ENCODE results near the gene DNAJC10. TPM values are rescaled to one million over a fixed set of nuclear protein-coding genes. Genes with fewer than 3 reads are reported as not detected.

The DNAJC10 gene, protein sequence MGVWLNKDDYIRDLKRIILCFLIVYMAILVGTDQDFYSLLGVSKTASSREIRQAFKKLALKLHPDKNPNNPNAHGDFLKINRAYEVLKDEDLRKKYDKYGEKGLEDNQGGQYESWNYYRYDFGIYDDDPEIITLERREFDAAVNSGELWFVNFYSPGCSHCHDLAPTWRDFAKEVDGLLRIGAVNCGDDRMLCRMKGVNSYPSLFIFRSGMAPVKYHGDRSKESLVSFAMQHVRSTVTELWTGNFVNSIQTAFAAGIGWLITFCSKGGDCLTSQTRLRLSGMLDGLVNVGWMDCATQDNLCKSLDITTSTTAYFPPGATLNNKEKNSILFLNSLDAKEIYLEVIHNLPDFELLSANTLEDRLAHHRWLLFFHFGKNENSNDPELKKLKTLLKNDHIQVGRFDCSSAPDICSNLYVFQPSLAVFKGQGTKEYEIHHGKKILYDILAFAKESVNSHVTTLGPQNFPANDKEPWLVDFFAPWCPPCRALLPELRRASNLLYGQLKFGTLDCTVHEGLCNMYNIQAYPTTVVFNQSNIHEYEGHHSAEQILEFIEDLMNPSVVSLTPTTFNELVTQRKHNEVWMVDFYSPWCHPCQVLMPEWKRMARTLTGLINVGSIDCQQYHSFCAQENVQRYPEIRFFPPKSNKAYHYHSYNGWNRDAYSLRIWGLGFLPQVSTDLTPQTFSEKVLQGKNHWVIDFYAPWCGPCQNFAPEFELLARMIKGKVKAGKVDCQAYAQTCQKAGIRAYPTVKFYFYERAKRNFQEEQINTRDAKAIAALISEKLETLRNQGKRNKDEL
- 157 and 167 TPM in 2 replicates for total RNA-seq
- long read RNA-seq, full-length matches to known transcripts = 183 of 333 reads
- long read RNA-seq, partial matches to known transcripts = 110 of 333 reads
- long read RNA-seq, other reads (novel, unspliced or antisense) = 40 of 333 reads

- TF ChIP-seq, protein P1, sequence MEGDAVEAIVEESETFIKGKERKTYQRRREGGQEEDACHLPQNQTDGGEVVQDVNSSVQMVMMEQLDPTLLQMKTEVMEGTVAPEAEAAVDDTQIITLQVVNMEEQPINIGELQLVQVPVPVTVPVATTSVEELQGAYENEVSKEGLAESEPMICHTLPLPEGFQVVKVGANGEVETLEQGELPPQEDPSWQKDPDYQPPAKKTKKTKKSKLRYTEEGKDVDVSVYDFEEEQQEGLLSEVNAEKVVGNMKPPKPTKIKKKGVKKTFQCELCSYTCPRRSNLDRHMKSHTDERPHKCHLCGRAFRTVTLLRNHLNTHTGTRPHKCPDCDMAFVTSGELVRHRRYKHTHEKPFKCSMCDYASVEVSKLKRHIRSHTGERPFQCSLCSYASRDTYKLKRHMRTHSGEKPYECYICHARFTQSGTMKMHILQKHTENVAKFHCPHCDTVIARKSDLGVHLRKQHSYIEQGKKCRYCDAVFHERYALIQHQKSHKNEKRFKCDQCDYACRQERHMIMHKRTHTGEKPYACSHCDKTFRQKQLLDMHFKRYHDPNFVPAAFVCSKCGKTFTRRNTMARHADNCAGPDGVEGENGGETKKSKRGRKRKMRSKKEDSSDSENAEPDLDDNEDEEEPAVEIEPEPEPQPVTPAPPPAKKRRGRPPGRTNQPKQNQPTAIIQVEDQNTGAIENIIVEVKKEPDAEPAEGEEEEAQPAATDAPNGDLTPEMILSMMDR (IDR thresholded peaks at IDR 0.05) = no peak
- Mint-ChIP-seq H3K4me3 (ENCODE audit: unreplicated experiment) (no peak within 1 kb of the TSS), H3K36me3 (ENCODE audit: unreplicated experiment) (peaks cover 2% of the 10 kb centered on the region), H3K27me3 (ENCODE audit: unreplicated experiment) (no peaks in the 10 kb centered on the region), H3K9me3 (ENCODE audit: unreplicated experiment) (no peaks in the 10 kb centered on the region), H3K4me1 (ENCODE audit: unreplicated experiment) (peaks cover 2% of the 10 kb centered on the region), H3K27ac (ENCODE audit: unreplicated experiment) (no peak within 1 kb of the TSS)
- peak; percentile 97 for DNase-seq (ENCODE audit: extremely low spot score, unreplicated experiment)
Measured at GRCh38 chr2:182715892-182716649, at the start of gene DNAJC10. Gene DNAJC10, plus strand, starts transcription at chr2:182716257. Its CDS starts 1,830 bp downstream, at chr2:182718087.

- no peaks in the 10 kb centered on the region for H3K36me3 Mint-ChIP-seq (ENCODE audit: unreplicated experiment)
- H3K4me3 Mint-ChIP-seq (ENCODE audit: unreplicated experiment) = no peak overlapping the region
- peaks cover 2% of the 10 kb centered on the region for H3K27me3 Mint-ChIP-seq (ENCODE audit: unreplicated experiment)
- H3K9me3 Mint-ChIP-seq (ENCODE audit: unreplicated experiment) = no peaks in the 10 kb centered on the region
- peaks cover 3% of the 10 kb centered on the region for H3K4me1 Mint-ChIP-seq (ENCODE audit: unreplicated experiment)
- DNase-seq (ENCODE audit: extremely low spot score, unreplicated experiment) = no peak
- TF ChIP-seq, protein P1 (IDR thresholded peaks at IDR 0.05) = peak; percentile 63
- H3K27ac Mint-ChIP-seq (ENCODE audit: unreplicated experiment) = no peak overlapping the region
Measured at GRCh38 chr2:182666674-182667314, 49.3 kb upstream of the DNAJC10 start.

DNA sequence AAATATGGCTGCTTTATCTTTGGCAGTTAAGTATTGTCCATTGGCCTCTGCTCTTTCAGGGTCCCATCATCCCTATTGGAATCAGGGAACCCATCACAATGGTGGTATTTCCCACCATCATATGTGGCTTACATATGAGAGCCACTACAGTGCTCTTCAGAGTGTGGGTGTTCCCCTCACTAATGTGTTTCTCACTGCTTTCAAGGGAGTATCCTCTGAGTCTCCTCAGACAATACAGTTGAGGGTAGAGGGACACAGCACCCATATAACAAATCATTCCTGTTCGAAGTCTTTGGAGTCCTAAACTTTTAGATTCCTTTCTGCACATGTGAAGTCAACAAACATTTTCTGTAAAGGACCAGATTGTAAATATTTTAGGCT, 48.8 kb upstream of the DNAJC10 start:
- no peaks in the 10 kb centered on the region for H3K9me3 Mint-ChIP-seq (ENCODE audit: unreplicated experiment)
- TF ChIP-seq, protein P1 (IDR thresholded peaks at IDR 0.05) = no peak

DNA sequence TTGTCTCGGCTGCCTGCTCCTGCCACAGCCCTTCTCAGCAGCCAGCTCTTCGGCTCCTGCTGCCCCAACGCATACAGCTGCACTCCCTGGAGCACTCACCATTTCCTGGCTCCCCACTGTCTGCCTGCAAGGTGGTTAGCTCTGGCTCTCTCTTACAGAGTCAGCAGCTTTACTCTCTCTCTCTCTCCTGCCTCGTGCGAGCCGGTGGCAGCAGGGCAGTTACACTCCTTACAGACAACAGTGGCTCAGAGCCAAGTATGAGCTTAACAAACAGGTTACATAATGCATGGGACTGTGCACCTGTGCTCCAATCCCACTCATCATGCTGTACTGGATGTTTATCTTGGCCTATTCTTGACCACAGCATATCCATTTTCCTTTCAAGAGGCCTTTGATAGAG, 47.4 kb upstream of the DNAJC10 start:
- TF ChIP-seq, protein P1 (IDR thresholded peaks at IDR 0.05) = no peak
- Mint-ChIP-seq H3K27ac (ENCODE audit: unreplicated experiment) (no peak overlapping the region), H3K4me1 (ENCODE audit: unreplicated experiment) (peaks cover 9% of the 10 kb centered on the region), H3K27me3 (ENCODE audit: unreplicated experiment) (no peaks in the 10 kb centered on the region), H3K9me3 (ENCODE audit: unreplicated experiment) (no peaks in the 10 kb centered on the region), H3K36me3 (ENCODE audit: unreplicated experiment) (no peaks in the 10 kb centered on the region), H3K4me3 (ENCODE audit: unreplicated experiment) (no peak overlapping the region)
- no peak for DNase-seq (ENCODE audit: extremely low spot score, unreplicated experiment)

More for the DNA sequence above, 48.8 kb upstream of the DNAJC10 start:
- peaks cover 2% of the 10 kb centered on the region for H3K27me3 Mint-ChIP-seq (ENCODE audit: unreplicated experiment)
- no peak overlapping the region for H3K4me3 Mint-ChIP-seq (ENCODE audit: unreplicated experiment)
- peaks cover 4% of the 10 kb centered on the region for H3K4me1 Mint-ChIP-seq (ENCODE audit: unreplicated experiment)
- no peak overlapping the region for H3K27ac Mint-ChIP-seq (ENCODE audit: unreplicated experiment)
- no peak for DNase-seq (ENCODE audit: extremely low spot score, unreplicated experiment)
- H3K36me3 Mint-ChIP-seq (ENCODE audit: unreplicated experiment) = no peaks in the 10 kb centered on the region

Measured in osteocyte (in vitro differentiated cells).